Hepatic stellate cell (primary cell): ENCODE results near the gene MORN4.
"Not testable (repeated sequence)": the region's sequence is repeated elsewhere in the genome, so short reads cannot be mapped to it uniquely, and the experiment has no call there.

Experiments used
- DNase-seq: peaks from one replicate; pipeline ENCODE4 v3.0.0; 2011; ENCODE audit warnings: low spot score

Gene MORN4

GRCh38 chr10:97632949-97633884 lies at the start of gene MORN4:
MORN4 (minus strand) TSS chr10:97633500; CDS start chr10:97619653, 13,847 bp downstream.
- peak; percentile 96 for DNase-seq

- DNase-seq: no peak
Observed at GRCh38 chr10:97682042-97682441, 48.7 kb upstream of the MORN4 start.

- DNase-seq: no peak
Observed at GRCh38 chr10:97679594-97679993, 46.3 kb upstream of the MORN4 start.

- DNase-seq: peak; percentile 69
Observed at GRCh38 chr10:97676770-97677581, 43.7 kb upstream of the MORN4 start.

GRCh38 chr10:97675222-97675621 lies 41.9 kb upstream of the MORN4 start:
- DNase-seq: no peak

- no peak for DNase-seq
Observed at GRCh38 chr10:97673736-97674525, 40.6 kb upstream of the MORN4 start.

- no peak for DNase-seq
Observed at GRCh38 chr10:97669571-97669970, 36.3 kb upstream of the MORN4 start.

GRCh38 chr10:97667463-97667862 lies 34.2 kb upstream of the MORN4 start:
- no peak for DNase-seq

GRCh38 chr10:97666992-97667391 lies 33.7 kb upstream of the MORN4 start:
- no peak for DNase-seq

GRCh38 chr10:97664282-97664850 lies 31.1 kb upstream of the MORN4 start:
- DNase-seq: no peak

- DNase-seq: no peak
Observed at GRCh38 chr10:97659589-97659988, 26.3 kb upstream of the MORN4 start.

- no peak for DNase-seq
Observed at GRCh38 chr10:97656777-97657176, 23.5 kb upstream of the MORN4 start.

- no peak for DNase-seq
Observed at GRCh38 chr10:97651773-97652172, 18.5 kb upstream of the MORN4 start.

- DNase-seq: no peak
Observed at GRCh38 chr10:97650726-97651125, 17.4 kb upstream of the MORN4 start.

- DNase-seq: not testable (repeated sequence)
Observed at GRCh38 chr10:97649405-97649750, 16.1 kb upstream of the MORN4 start.

GRCh38 chr10:97648562-97649404 lies 15.5 kb upstream of the MORN4 start:
- DNase-seq: peak; percentile 87

- peak; percentile 32 for DNase-seq
Observed at GRCh38 chr10:97647556-97647955, 14.3 kb upstream of the MORN4 start.

GRCh38 chr10:97644936-97645335 lies 11.6 kb upstream of the MORN4 start:
- no peak for DNase-seq

- no peak for DNase-seq
Observed at GRCh38 chr10:97643441-97643985, 10.2 kb upstream of the MORN4 start.

- DNase-seq: not testable (repeated sequence)
Observed at GRCh38 chr10:97642471-97643159, 9.3 kb upstream of the MORN4 start.
